Glutamatergic neuron (in vitro differentiated cells): ENCODE data around the gene SERINC3. TPM values are rescaled to one million over a fixed set of nuclear protein-coding genes. Genes with fewer than 3 reads are reported as not detected.

Experiments
- DNase-seq: peaks from one replicate; pipeline ENCODE4 v3.0.0; 2022
- H3K27ac Mint-ChIP-seq: one replicate; pipeline ENCODE4 v1.8.0; 2020; ENCODE audit warnings: mild to moderate bottlenecking, mixed read lengths, inconsistent platforms; ENCODE audit not compliant: unreplicated experiment
- H3K27me3 Mint-ChIP-seq: one replicate; pipeline ENCODE4 v1.8.0; 2020; ENCODE audit warnings: mild to moderate bottlenecking, moderate library complexity, mixed read lengths, inconsistent platforms; ENCODE audit not compliant: unreplicated experiment
- H3K36me3 Mint-ChIP-seq: one replicate; pipeline ENCODE4 v1.8.0; 2020; ENCODE audit warnings: mild to moderate bottlenecking, mixed read lengths, inconsistent platforms; ENCODE audit not compliant: unreplicated experiment
- H3K4me1 Mint-ChIP-seq: one replicate; pipeline ENCODE4 v1.8.0; 2020; ENCODE audit warnings: mild to moderate bottlenecking, low read depth, mixed read lengths, inconsistent platforms; ENCODE audit not compliant: unreplicated experiment
- H3K4me3 Mint-ChIP-seq: one replicate; pipeline ENCODE4 v1.8.0; 2020; ENCODE audit warnings: mild to moderate bottlenecking, mixed read lengths, inconsistent platforms; ENCODE audit not compliant: unreplicated experiment
- H3K9me3 Mint-ChIP-seq: one replicate; pipeline ENCODE4 v1.8.0; 2020; ENCODE audit warnings: mild to moderate bottlenecking, moderate library complexity, mixed read lengths, inconsistent platforms; ENCODE audit not compliant: unreplicated experiment
- CTCF ChIP-seq: fragments of 200-600 bp; sonication (generic); IDR thresholded peaks from one replicate; pipeline ENCODE4 v1.5.0; 2021; ENCODE audit not compliant: partially characterized antibody, unreplicated experiment
- total RNA-seq: library from RNA; stranded (reverse); fragmentation: NEBNext Ultra II Directional; extraction: Animal tissue kit (Norgen Biotek cat#: 25700); gene quantifications from one replicate; pipeline ENCODE4 v1.2.1, GENCODE V29; 2021; ENCODE audit not compliant: unreplicated experiment

SERINC3 gene
- total RNA-seq, 1 donor from 2014 or later = 125 TPM

GRCh38 chr20:44509762-44510161 lies 12.1 kb downstream of the SERINC3 start:
- no peak overlapping the region for H3K27ac Mint-ChIP-seq
- H3K36me3 Mint-ChIP-seq = no peaks in the 10 kb centered on the region
- no peak for DNase-seq
- H3K4me1 Mint-ChIP-seq = no peaks in the 10 kb centered on the region
- no peak overlapping the region for H3K4me3 Mint-ChIP-seq
- no peak for TF ChIP-seq CTCF
- H3K27me3 Mint-ChIP-seq = no peaks in the 10 kb centered on the region
- no peaks in the 10 kb centered on the region for H3K9me3 Mint-ChIP-seq

GRCh38 chr20:44504402-44505307 lies 17.2 kb downstream of the SERINC3 start:
- no peaks in the 10 kb centered on the region for H3K4me1 Mint-ChIP-seq
- H3K36me3 Mint-ChIP-seq = peaks cover 3% of the 10 kb centered on the region
- TF ChIP-seq CTCF = no peak
- H3K27me3 Mint-ChIP-seq = no peaks in the 10 kb centered on the region
- no peak overlapping the region for H3K4me3 Mint-ChIP-seq
- H3K27ac Mint-ChIP-seq = no peak overlapping the region
- H3K9me3 Mint-ChIP-seq = no peaks in the 10 kb centered on the region
- no peak for DNase-seq

GRCh38 chr20:44502968-44503367 lies 18.9 kb downstream of the SERINC3 start:
- Mint-ChIP-seq H3K27ac (no peak overlapping the region), H3K9me3 (no peaks in the 10 kb centered on the region), H3K4me1 (no peaks in the 10 kb centered on the region), H3K4me3 (no peak overlapping the region), H3K27me3 (no peaks in the 10 kb centered on the region), H3K36me3 (peaks cover 3% of the 10 kb centered on the region)
- no peak for DNase-seq
- no peak for TF ChIP-seq CTCF

- Mint-ChIP-seq H3K9me3 (no peaks in the 10 kb centered on the region), H3K36me3 (peaks cover 3% of the 10 kb centered on the region), H3K4me1 (no peaks in the 10 kb centered on the region), H3K27me3 (no peaks in the 10 kb centered on the region), H3K27ac (no peak overlapping the region), H3K4me3 (no peak overlapping the region)
- DNase-seq = no peak
- no peak for TF ChIP-seq CTCF
Measured at GRCh38 chr20:44501448-44501847, 20.4 kb downstream of the SERINC3 start.

GRCh38 chr20:44500221-44500620 lies 21.6 kb downstream of the SERINC3 start:
- H3K36me3 Mint-ChIP-seq = peaks cover 3% of the 10 kb centered on the region
- TF ChIP-seq CTCF = no peak
- H3K4me3 Mint-ChIP-seq = no peak overlapping the region
- H3K27ac Mint-ChIP-seq = no peak overlapping the region
- no peaks in the 10 kb centered on the region for H3K9me3 Mint-ChIP-seq
- no peaks in the 10 kb centered on the region for H3K27me3 Mint-ChIP-seq
- no peak for DNase-seq
- no peaks in the 10 kb centered on the region for H3K4me1 Mint-ChIP-seq
